Measurements from ENCODE around the gene FAM83D. TPM values are rescaled to one million over a fixed set of nuclear protein-coding genes. Genes with fewer than 3 reads are reported as not detected.
A peak's percentile ranks its signal among the peaks of the same experiment; 100 is the strongest.
"Not testable (repeated sequence)": the region's sequence is repeated elsewhere in the genome, so short reads cannot be mapped to it uniquely, and the experiment has no call there.

The FAM83D gene
- polyA plus RNA-seq, 1 donor, result 7.8 TPM

- H3K9me3 ChIP-seq (ENCODE audit: control insufficient read depth, low read depth, low read length), result no peaks in the 10 kb centered on the region
- no peak for DNase-seq
- H3K4me1 ChIP-seq (ENCODE audit: control insufficient read depth, insufficient read depth, low read length), result no peaks in the 10 kb centered on the region
- no peak overlapping the region for H3K4me3 ChIP-seq (ENCODE audit: low read length)
- no peaks in the 10 kb centered on the region for H3K27me3 ChIP-seq (ENCODE audit: control insufficient read depth, insufficient read depth, low read length)
- no CpG with 5 or more reads among the region's 7 CpGs for WGBS (ENCODE audit: insufficient coverage, low lambda C conversion rate)
- no peak overlapping the region for H3K27ac ChIP-seq (ENCODE audit: low read length)
- H3K36me3 ChIP-seq (ENCODE audit: control insufficient read depth, insufficient read depth, low read length), result peaks cover 19% of the 10 kb centered on the region
Measured at GRCh38 chr20:38947931-38948362, 21.7 kb downstream of the FAM83D start.

GRCh38 chr20:38950254-38950653, 24.0 kb downstream of the FAM83D start:
- Histone ChIP-seq H3K36me3 (ENCODE audit: control insufficient read depth, insufficient read depth, low read length) (peaks cover 13% of the 10 kb centered on the region), H3K27me3 (ENCODE audit: control insufficient read depth, insufficient read depth, low read length) (no peaks in the 10 kb centered on the region), H3K27ac (ENCODE audit: low read length) (no peak overlapping the region), H3K4me1 (ENCODE audit: control insufficient read depth, insufficient read depth, low read length) (no peaks in the 10 kb centered on the region), H3K9me3 (ENCODE audit: control insufficient read depth, low read depth, low read length) (no peaks in the 10 kb centered on the region), H3K4me3 (ENCODE audit: low read length) (no peak overlapping the region)
- no peak for DNase-seq
- WGBS (ENCODE audit: insufficient coverage, low lambda C conversion rate), result no CpG with 5 or more reads among the region's 2 CpGs

- Histone ChIP-seq H3K27ac (ENCODE audit: low read length) (no peak overlapping the region), H3K36me3 (ENCODE audit: control insufficient read depth, insufficient read depth, low read length) (peaks cover 13% of the 10 kb centered on the region), H3K9me3 (ENCODE audit: control insufficient read depth, low read depth, low read length) (no peaks in the 10 kb centered on the region), H3K4me1 (ENCODE audit: control insufficient read depth, insufficient read depth, low read length) (no peaks in the 10 kb centered on the region), H3K27me3 (ENCODE audit: control insufficient read depth, insufficient read depth, low read length) (no peaks in the 10 kb centered on the region), H3K4me3 (ENCODE audit: low read length) (no peak overlapping the region)
- no CpG with 5 or more reads among the region's 9 CpGs for WGBS (ENCODE audit: insufficient coverage, low lambda C conversion rate)
- no peak for DNase-seq
Measured at GRCh38 chr20:38951611-38952010, 25.4 kb downstream of the FAM83D start.

- Histone ChIP-seq H3K27ac (ENCODE audit: low read length) (no peak overlapping the region), H3K27me3 (ENCODE audit: control insufficient read depth, insufficient read depth, low read length) (no peaks in the 10 kb centered on the region), H3K9me3 (ENCODE audit: control insufficient read depth, low read depth, low read length) (no peaks in the 10 kb centered on the region), H3K36me3 (ENCODE audit: control insufficient read depth, insufficient read depth, low read length) (peaks cover 13% of the 10 kb centered on the region), H3K4me3 (ENCODE audit: low read length) (no peak overlapping the region), H3K4me1 (ENCODE audit: control insufficient read depth, insufficient read depth, low read length) (no peaks in the 10 kb centered on the region)
- 100% methylated on average over 1 of the region's 6 CpGs for WGBS (ENCODE audit: insufficient coverage, low lambda C conversion rate)
- DNase-seq, result no peak
Measured at GRCh38 chr20:38952153-38952552, 25.9 kb downstream of the FAM83D start.

GRCh38 chr20:38953630-38954340, 27.6 kb downstream of the FAM83D start:
- Histone ChIP-seq H3K27me3 (ENCODE audit: control insufficient read depth, insufficient read depth, low read length) (no peaks in the 10 kb centered on the region), H3K4me3 (ENCODE audit: low read length) (no peak overlapping the region), H3K4me1 (ENCODE audit: control insufficient read depth, insufficient read depth, low read length) (no peaks in the 10 kb centered on the region), H3K27ac (ENCODE audit: low read length) (no peak overlapping the region), H3K9me3 (ENCODE audit: control insufficient read depth, low read depth, low read length) (no peaks in the 10 kb centered on the region), H3K36me3 (ENCODE audit: control insufficient read depth, insufficient read depth, low read length) (peaks cover 7% of the 10 kb centered on the region)
- DNase-seq, result no peak
- no CpG with 5 or more reads among the region's 8 CpGs for WGBS (ENCODE audit: insufficient coverage, low lambda C conversion rate)

- no peaks in the 10 kb centered on the region for H3K27me3 ChIP-seq (ENCODE audit: control insufficient read depth, insufficient read depth, low read length)
- H3K4me3 ChIP-seq (ENCODE audit: low read length), result no peak overlapping the region
- H3K9me3 ChIP-seq (ENCODE audit: control insufficient read depth, low read depth, low read length), result no peaks in the 10 kb centered on the region
- no peak for DNase-seq
- no peaks in the 10 kb centered on the region for H3K4me1 ChIP-seq (ENCODE audit: control insufficient read depth, insufficient read depth, low read length)
- H3K36me3 ChIP-seq (ENCODE audit: control insufficient read depth, insufficient read depth, low read length), result peaks cover under 1% of the 10 kb centered on the region
- no CpG with 5 or more reads among the region's 5 CpGs for WGBS (ENCODE audit: insufficient coverage, low lambda C conversion rate)
- H3K27ac ChIP-seq (ENCODE audit: low read length), result no peak overlapping the region
Measured at GRCh38 chr20:38957235-38957876, 31.1 kb downstream of the FAM83D start.

GRCh38 chr20:38957915-38958485, 31.8 kb downstream of the FAM83D start:
- Histone ChIP-seq H3K9me3 (ENCODE audit: control insufficient read depth, low read depth, low read length) (no peaks in the 10 kb centered on the region), H3K27me3 (ENCODE audit: control insufficient read depth, insufficient read depth, low read length) (no peaks in the 10 kb centered on the region), H3K4me1 (ENCODE audit: control insufficient read depth, insufficient read depth, low read length) (peaks cover 3% of the 10 kb centered on the region), H3K4me3 (ENCODE audit: low read length) (no peak overlapping the region), H3K36me3 (ENCODE audit: control insufficient read depth, insufficient read depth, low read length) (no peaks in the 10 kb centered on the region), H3K27ac (ENCODE audit: low read length) (no peak overlapping the region)
- 100% methylated on average over 2 of the region's 8 CpGs for WGBS (ENCODE audit: insufficient coverage, low lambda C conversion rate)
- no peak for DNase-seq

GRCh38 chr20:38960187-38960687, 34.0 kb downstream of the FAM83D start:
- H3K27ac ChIP-seq (ENCODE audit: low read length); H3K4me3 ChIP-seq (ENCODE audit: low read length); H3K27me3 ChIP-seq (ENCODE audit: control insufficient read depth, insufficient read depth, low read length); H3K36me3 ChIP-seq (ENCODE audit: control insufficient read depth, insufficient read depth, low read length); H3K9me3 ChIP-seq (ENCODE audit: control insufficient read depth, low read depth, low read length); DNase-seq; H3K4me1 ChIP-seq (ENCODE audit: control insufficient read depth, insufficient read depth, low read length): not testable (repeated sequence)
- 100% methylated on average over 1 of the region's 9 CpGs for WGBS (ENCODE audit: insufficient coverage, low lambda C conversion rate)

GRCh38 chr20:38961530-38962043, 35.4 kb downstream of the FAM83D start:
- DNase-seq, result no peak
- WGBS (ENCODE audit: insufficient coverage, low lambda C conversion rate), result no CpG with 5 or more reads among the region's 16 CpGs
- Histone ChIP-seq H3K27ac (ENCODE audit: low read length) (peak overlapping the region; percentile 69), H3K9me3 (ENCODE audit: control insufficient read depth, low read depth, low read length) (no peaks in the 10 kb centered on the region), H3K27me3 (ENCODE audit: control insufficient read depth, insufficient read depth, low read length) (no peaks in the 10 kb centered on the region), H3K4me1 (ENCODE audit: control insufficient read depth, insufficient read depth, low read length) (peaks cover 3% of the 10 kb centered on the region), H3K36me3 (ENCODE audit: control insufficient read depth, insufficient read depth, low read length) (peaks cover 2% of the 10 kb centered on the region), H3K4me3 (ENCODE audit: low read length) (peak overlapping the region; percentile 80)

- WGBS (ENCODE audit: insufficient coverage, low lambda C conversion rate), result no CpG with 5 or more reads among the region's 70 CpGs
- H3K36me3 ChIP-seq (ENCODE audit: control insufficient read depth, insufficient read depth, low read length), result peaks cover 2% of the 10 kb centered on the region
Measured at GRCh38 chr20:38962044-38962927, 36.1 kb downstream of the FAM83D start, which contains the start of gene DHX35. TSS of gene DHX35 (plus strand) at chr20:38962344. CDS start at chr20:38962368, 24 bp downstream.

More at GRCh38 chr20:38962044-38962927, 36.1 kb downstream of the FAM83D start, which contains the start of gene DHX35:
- DNase-seq, result peak; percentile 99
- no peaks in the 10 kb centered on the region for H3K9me3 ChIP-seq (ENCODE audit: control insufficient read depth, low read depth, low read length)
- peak within 1 kb of the TSS; percentile 80 for H3K4me3 ChIP-seq (ENCODE audit: low read length)
- no peaks in the 10 kb centered on the region for H3K27me3 ChIP-seq (ENCODE audit: control insufficient read depth, insufficient read depth, low read length)
- peak within 1 kb of the TSS; percentile 86 for H3K27ac ChIP-seq (ENCODE audit: low read length)
- peaks cover 3% of the 10 kb centered on the region for H3K4me1 ChIP-seq (ENCODE audit: control insufficient read depth, insufficient read depth, low read length)
